A172 (cell line): ENCODE results near the gene SDK2. TPM values are rescaled to one million over a fixed set of nuclear protein-coding genes. Genes with fewer than 3 reads are reported as not detected.

ENCODE experiments used
- DNase-seq: peaks from one replicate; pipeline ENCODE4 v3.0.0-alpha.2; 2015; ENCODE audit warnings: low spot score
- total RNA-seq: library from RNA; depleted of rRNA; stranded (reverse); fragments of >200 nt; shearing (Covaris generic); gene quantifications from 2 replicates; pipeline ENCODE4 v1.2.3, GENCODE V29; 2014

The SDK2 gene
- total RNA-seq, 1 experiment from 2014 or later, result 0.69 TPM

DNA sequence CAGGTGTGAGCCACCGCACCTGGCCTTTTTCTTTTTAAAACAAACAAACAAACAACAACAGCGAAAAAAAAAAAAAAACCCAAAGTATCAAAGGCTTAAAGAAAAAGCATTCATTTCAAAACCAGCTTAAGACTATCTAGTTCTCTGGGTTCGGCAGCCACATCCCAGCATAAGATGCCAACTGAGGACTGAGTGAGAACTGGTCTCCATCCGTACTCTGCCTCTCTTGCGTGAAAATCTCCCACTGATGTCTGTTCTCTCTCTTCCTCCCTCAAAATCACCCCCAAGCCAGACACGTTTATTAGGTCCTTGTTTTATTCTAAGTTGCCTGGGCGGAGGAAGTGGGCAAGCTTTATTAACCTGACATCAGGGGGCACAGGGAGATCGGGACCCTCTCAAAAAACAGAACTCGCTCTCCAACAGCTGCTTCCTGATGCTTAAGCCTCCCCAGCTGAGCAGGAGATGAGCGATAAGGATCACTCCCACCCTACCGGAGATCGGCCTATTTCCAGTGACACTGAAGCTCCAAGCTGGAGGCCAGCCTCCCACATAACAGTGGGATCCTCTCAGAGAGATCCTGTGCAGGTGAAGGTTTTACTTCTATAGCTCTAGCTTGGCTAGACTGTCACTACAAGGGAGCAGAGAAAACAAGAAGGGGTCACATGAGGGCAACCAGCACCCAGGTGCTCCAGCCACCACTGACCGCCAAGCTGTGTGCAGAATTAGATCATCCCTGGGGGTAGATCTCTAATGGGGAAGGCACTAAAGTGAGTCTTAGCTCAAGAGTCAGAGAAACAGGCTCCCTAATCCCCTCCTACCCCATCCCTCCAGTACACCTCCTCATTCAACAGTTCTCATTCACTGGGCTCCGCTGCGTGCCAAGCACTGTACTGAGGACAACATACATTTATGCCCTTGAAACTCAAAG is 346.0 kb downstream of the SDK2 start:
- DNase-seq, result no peak

DNA sequence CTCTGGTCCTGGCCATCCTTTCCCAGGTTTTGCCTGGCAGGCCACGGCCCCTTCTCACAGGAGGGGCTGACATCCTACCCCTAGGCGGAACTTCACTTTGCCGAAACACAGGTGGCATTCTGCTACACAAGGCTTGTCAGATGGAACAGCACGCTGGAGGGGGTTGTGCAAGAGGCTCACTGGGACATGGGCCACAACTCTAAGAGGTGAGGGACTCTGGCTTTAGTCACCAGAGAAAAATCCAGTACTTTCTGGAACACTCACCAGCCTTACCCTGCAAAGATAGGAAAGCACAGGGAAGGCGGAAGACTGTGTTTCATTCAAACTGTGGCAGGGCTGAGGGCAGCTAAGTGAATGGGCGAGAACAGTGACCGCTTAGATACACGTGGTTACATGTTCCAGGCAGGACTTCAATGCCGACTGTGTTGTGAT is 350.7 kb downstream of the SDK2 start:
- DNase-seq, result peak; percentile 61

DNA sequence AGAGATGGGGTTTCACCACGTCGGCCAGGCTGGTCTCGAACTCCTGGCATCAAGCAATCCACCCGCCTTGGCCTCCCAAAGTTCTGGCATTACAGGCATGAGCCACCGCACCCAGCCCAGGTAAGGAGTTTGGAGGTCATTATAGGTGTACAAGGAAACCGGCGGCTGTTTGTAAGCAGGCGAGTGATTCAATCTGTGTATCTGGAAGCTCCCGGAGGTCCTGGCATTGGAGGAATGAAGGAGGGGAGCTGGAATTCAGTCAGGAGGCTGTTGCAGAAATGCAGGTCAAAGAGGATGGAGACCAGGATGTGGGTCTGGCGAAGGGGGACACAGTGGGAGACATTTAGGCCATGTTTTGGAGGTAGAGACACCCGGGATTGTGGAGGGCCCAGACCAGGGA is 351.2 kb downstream of the SDK2 start:
- DNase-seq, result no peak

DNA sequence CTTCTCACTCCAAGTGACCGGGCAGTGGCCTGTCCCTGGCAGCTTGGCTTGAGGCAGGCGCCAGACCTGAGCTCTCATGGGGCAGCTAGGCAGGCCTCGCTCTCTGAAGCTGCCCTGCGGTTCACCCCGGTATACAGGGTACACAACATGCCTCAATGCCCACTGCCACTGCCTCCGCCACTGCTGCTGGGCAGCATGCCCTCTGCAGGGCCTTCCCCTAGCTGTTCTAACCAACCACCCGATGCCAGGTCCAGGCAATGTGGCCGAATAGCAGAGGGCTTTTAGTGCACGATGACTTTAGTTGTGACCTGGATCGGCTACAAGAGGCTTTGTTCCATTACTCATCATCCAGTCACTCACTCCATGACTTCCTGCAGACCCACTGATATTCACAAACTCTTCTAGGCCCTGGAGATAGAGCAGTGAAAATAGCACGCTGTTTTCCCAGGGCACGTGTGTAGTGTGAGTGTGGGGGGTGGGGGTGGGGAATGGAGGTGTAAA is 352.2 kb downstream of the SDK2 start:
- peak; percentile 95 for DNase-seq

DNA sequence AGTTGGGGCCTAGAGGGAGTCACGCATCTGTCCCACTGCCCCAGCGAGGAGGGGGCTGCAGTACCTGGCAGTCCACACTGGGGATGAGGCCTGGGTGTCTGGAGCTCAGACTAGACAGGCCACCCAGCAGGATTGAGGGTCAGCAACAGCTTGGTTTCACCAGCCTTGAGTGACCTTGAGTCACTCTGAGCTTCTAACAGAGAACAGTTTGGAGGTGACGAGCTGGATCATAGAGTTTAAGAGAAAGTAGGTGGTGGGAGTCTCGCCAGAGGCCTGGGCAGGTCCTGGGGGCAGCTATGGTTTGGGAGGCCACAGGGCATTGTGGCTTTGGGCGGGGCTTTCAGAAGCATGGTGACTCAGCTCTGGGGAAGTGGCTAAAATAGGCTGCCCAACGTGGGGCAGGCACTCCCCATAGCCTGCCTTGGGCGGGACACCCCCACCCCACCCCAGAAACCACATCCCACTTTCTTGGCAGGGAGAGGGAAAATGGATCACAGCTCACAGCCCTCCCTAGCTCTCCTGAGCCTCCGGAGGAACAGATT is 352.9 kb downstream of the SDK2 start:
- peak; percentile 99 for DNase-seq

DNA sequence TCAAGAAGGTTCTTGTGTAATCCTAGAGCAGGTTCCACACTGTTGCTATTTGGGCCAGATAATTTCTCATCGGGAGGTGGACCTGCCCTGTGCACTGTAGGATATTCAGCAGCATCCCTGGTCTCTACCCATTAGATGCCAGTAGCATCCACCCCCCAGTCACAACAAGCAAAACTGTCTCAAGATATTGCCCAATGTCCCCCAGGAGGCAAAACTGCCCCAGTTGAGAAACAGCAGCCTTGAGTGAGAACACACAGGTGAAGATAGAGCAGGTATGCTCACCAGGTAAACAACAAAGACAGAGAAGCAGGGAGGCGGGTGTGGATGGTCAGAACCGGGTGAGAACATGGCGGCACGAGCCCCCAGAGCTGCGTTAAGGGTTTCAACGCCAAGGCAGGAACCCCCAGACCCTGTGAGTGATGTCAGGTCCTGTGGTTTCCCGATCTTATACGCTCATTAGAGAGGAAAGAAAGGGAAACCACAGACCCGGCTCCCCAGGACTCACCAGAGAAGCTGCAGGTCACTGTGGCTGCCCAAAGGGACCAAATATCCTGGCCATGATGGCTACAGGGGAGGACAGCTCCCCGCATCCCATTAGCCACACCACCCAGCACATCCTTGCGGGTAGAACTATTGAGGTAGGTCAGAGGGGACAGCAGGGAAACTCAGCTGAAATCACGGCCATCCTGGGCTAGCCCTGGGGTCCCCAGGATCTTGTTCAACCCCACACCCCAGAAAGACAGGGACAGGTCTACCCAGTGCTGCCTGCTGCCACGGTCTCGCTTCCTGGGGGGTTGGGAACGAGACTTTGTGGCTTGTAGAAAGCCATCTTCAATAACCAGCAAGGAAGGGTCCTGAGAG is 353.6 kb downstream of the SDK2 start:
- DNase-seq, result no peak

DNA sequence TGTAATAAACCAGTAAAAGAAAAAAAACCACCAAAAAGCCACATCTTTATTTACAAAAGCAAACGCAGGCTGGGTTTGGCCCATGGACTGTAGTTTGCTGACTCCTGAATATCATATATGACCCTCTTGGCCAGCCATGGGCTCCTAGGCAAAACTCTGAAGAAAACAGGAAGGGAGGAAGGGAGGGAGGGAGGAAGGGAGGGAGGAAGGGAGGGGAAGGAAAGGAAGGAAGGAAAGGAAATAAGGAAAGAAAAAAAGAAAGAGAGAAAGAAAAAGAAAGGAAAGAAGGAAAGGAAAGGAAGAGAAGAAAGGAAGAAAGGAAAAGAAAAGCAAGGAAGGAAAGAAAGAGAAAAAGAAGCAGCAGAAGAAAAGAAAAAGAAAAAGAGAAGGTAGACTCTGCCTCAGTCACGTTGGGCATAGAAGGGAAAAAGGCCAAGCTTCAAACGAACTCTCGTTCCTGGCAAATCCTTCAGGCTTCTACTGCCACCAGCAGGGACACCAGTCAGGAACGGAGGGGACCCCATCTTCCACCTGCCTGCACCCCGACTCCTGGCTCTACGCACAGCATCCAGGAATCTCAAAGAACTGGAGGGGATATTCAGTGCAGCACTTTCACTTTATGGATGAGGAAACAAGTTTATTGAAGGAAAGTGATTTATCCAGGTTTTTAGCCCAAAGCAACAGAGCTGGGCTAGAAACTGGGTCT is 354.5 kb downstream of the SDK2 start:
- no peak for DNase-seq

DNA sequence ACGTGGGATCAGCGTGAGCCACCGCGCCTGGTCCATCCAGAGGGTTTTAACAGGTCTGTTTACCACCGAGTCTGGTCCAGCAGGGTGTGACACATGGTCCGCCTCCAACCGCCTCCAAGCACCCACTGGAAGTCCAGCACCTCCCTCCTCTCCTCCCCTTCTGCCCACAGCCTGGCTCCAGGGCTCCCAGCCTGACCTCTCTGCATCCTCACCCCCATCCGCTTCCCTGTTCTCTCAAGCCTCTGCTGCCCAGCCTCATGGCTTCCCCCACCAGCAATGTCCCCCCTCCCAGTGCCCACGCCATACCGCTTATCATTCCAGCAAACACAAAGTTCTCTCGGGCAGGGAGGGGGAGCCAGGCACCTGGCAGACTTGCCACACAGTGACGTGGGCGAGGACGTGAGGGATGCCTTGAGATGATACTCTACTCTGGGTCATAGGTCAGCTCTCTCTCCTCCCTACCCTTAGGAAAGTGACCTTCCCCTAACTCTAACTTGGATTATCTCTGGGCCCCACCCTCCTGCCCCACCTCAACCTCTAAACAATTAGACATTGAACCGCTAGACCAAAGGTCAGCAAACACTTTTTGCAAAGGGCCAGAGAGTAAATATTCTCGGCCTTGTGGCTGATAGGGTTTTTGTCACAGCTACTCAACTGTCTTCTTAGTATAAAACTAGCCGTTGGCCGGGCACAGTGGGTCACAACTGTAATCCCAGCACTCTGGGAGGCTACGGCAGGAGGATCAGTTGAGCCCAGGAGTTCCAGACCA is 355.5 kb downstream of the SDK2 start:
- DNase-seq, result no peak

DNA sequence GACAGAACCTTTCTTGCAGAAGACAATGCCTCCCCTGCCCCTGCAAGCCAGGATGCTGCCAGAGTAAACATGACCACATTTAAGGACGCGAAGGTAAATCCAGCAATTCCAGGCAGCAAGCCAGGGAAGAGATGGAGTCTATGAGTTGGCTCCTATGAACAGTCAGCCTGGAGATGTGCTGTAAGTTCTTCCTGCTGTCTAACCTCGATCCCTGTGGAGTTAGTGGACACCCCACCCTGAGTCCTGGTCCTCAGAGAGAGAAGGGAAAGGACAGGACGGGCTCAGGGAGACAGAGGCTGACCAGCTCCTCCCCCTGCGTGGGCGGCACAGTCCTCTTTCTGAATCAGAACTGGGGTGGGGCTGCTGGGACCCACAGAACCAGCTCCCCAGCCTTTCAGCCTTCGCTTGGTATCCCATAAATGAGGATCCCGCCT is 357.4 kb downstream of the SDK2 start:
- DNase-seq, result no peak

DNA sequence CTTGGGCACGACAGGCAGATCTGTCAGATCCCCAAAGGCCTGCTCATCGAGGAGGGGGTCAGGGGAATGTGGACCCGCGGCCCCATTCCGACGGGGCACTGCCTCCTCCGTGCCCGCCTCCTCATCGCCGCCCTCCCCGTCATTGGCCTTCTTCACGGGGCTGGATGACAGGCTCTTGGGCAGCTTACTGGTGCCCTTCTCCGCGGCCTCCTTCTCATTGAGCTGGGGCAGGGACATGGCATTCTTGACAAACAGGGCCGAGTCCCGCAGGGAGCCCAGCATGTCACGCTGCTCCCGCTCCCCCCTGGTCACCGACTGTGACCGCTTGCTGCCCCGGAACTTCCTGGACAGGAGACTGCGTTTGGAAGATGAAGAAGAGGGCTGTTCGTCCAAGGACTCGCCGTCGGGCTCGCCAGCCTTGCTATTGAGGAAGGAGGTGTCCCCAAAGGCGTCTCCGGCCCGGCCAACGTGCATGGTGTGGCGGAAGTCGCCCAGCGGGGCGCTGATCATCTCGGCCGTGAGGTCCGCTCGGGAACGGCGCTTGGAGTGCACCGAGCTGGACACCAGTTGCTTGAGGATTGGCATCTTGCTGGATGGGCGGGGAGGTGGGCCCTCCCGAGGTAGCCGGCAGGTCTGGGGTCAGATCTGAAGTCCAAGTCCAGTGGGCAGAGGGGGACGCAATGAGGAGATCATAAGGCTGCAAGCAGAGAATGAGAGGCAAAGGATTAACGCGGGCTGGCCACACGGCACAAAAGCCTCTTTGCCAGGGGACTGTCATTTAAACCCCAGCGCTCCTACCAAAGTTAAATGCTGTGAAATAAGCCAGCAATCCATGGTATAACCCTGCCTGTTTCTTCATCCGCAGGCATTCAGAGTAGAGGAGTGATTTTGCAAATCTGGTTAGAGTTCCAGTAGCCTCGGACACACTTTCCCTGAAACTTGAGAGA is 358.1 kb downstream of the SDK2 start:
- DNase-seq, result no peak

DNA sequence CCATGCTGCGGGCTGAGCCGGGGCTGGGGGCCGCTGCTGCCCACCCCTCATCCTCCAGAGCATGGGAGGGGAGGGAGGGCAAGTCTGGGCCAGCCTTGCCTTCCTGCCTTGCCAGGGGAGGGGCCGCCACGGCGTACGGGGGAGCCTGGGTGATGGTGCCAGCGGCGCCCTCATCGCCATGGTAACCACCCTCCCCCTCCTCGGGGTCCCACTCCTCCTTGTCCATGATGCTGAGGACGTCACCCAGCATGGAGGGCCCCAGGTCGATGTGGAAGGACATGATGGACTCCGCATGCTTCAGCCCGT is 358.7 kb downstream of the SDK2 start:
- no peak for DNase-seq

DNA sequence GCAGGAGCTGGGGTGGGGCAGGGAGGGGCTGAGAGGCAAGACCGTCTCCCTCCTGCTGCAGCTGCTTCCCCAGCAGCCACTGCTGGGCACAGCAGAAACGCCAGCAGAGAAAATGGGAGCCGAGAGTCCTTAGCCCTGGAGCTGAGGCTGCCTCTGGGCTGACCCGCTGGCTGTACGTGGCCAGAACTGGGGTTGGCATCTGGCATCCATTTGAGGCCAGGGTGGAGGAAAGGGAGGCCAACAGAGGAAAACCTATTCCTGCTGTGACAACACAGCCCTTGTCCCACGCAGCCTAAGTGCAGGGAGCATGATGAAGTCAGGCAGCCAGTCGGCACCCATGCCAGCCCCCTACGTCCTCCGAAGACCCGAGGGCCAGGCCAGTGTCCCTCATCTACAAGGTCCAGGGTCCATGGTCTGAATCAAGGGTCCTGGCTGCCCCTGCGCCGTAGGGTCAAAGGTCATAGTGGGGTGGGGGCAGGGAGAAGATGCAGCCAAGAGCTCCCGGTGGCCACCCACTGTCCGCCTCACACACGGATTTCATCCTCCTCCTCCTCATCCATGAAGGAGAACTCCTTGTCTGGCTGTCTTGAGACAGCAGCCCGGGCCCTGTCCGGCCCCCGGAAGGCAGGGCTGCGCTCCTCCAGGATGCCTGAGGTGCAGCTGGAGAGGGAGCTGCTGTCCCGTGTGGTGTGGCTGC is 359.2 kb downstream of the SDK2 start:
- DNase-seq, result no peak
